ENCODE measurements around the gene LBX2.
"Not testable (repeated sequence)": the region's sequence is repeated elsewhere in the genome, so short reads cannot be mapped to it uniquely, and the experiment has no call there.

Gene LBX2

DNA sequence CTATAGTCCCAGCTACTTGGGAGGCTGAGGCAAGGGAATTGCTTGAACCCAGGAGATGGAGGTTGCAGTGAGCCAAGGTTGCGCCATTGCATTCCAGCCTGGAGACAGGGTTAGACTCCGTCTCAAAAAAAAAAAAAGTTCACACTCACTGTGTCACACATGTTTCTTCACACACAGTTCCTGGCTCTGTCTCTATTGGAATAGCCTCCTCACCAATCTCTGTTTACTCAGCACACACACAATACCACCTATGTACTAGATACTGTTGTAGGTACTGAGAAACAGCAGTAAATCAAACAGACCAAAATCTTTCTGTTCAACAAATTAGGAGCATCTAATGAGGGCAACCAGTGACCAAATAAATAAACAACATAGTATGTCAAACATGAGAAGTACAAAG lies 13.3 kb downstream of the LBX2 start:
- in situ Hi-C loops (cut with MboI; ENCODE audit: low sequenced_read_pairs): no loop called here

- in situ Hi-C loops (cut with MboI; ENCODE audit: low sequenced_read_pairs): not testable (repeated sequence)
Observed at GRCh38 chr2:74483675-74484164, 15.7 kb downstream of the LBX2 start.

DNA sequence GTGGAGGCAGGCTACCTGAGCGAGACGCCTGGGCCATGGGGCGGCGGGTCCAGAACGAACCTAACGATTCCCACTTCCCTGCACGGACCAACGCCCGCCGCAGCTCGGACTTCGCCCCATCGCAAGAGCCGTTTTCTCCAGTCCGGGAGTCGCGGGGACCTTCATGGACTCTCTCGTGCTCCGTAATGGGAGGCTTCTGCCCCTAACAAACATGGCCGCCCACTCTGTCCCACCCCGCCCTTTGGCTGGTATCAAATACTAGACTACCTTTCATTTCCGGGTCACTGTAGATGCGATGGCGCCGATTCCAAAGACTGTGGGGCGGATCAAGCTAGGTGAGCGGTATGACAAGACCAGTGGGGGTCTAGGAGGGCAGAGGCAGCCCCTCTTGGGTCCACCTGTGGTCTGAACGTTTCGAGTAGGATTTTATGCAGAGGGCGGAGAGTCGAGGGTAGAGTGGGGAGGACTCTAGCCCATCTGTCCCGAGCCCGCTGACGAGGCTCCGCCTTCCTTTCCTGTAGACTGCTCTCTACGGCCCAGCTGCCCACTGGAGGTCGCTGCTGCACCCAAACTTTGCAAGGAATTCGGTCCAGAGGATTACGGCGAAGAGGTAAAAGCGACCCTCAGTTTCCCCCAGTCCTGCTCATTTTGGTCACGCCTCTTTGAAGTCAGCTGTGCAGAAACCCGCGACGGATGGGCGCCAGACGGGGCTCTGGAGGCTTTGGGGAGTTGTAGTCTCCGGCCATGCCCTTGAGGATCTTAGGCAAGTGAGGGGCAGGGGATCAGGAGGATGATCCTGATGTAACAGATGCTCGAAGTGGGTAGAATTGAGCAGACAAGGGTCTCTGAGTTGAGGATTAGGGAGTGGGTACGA lies 16.4 kb downstream of the LBX2 start, which contains the start of the genes CCDC142 and TTC31:
Gene CCDC142 (minus strand): TSS at position 198 of the 874 bp plus-strand sequence. CDS start 161 bp downstream, at position 37.
Gene TTC31 (plus strand): TSS at position 281 of the 874 bp plus-strand sequence. CDS start 15 bp downstream, at position 296.
- in situ Hi-C loops (cut with MboI; ENCODE audit: low sequenced_read_pairs): no loop called here

DNA sequence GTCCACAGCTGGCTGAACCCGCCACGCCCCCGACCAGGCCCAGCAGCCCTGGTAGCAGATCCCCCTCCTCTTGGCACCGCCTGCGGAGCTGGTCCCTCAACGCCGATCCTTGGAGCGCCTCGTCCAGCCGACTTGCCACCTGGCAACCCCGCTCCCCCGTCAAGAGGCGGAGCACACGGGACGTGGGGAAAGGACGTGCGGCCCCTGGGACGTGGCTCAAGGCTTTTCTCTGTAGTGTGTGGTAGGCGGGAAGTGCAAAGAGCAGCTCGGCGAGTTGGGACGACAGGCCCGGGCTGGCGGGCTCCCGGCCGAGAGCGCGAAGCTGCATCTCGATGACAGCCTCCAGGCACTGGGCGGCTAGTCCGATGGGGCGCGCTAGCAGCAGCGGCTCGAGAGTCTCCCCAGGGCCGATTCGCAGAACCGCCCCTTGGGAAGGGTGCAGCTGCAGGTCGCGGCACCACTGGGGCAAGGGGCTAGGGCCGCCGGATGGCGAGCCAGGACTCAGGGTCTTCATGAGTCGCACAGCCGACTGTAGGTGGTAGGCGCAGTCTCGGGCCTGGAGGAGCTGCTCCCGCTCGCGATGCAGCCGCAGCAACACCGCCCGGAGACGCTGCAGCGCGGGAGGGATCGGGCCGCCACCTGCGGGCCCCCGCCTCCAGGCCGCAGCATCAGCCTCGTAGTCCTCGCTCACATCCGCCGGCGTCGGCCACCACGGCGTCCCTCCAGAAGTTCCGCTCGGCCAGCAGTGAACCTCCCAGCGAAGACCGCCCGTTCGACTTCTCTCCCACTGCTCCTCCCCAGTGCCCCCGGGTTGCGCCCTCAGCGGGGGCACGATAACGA lies 17.2 kb downstream of the LBX2 start:
- in situ Hi-C loops (cut with MboI; ENCODE audit: low sequenced_read_pairs): no loop called here

DNA sequence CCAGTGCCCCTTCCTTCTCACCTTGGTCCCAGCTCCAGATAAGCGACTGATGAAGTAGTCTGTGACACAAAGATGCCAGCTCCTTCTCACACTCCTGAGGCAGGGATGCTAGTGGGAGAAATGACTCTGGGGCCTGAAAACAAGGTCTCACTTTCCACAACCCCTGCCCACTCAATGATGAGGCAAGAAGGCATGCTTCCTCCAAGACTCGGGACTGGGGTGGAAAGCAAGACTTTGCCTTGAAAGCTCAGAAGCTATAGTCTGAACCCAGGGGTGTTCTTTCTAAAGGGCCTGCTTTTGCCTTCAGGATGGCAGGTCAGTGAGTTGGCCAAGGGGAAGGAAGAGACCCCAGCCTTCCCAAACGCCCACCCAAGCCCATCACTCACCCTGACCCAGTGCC lies 18.0 kb downstream of the LBX2 start:
- in situ Hi-C loops (cut with MboI; ENCODE audit: low sequenced_read_pairs): no loop called here

GRCh38 chr2:74474899-74475298 lies 24.5 kb downstream of the LBX2 start:
- in situ Hi-C loops (cut with MboI; ENCODE audit: low sequenced_read_pairs): no loop called here

DNA sequence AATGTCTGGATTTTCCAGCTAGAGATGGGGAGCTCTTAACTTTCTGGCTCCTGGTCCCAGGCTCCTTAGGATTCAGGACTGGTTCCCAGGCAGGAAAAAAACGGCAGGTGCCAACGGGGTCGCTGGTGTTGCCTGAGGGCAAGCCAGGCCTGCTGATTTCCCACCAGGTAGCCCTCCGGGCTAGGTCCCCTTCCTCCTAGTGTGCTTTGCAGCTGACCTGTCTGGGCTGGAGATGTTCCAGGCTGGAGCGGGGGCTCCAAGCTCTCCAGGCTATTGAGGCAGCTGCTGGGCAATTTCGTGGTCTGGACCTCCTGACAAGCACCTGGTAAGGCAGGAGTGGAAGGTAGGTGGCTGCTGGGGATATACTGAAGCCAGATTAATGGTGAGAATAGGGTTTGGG lies 24.9 kb downstream of the LBX2 start:
- in situ Hi-C loops (cut with MboI; ENCODE audit: low sequenced_read_pairs): no loop called here

DNA sequence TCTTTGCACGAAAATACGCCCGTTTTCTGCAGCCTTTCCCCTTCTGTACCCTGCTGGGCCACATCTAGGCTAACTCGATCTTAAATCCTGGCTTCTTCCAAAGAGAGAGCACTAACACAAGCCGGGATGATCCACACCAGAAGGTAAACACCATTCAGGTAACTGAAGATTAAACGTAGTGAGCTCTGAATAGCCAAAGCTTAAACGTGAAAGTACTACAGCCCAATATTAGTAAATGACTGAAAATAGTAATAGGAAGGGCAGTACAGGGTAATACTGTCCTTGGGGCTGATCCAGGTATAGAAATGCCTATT lies 26.5 kb downstream of the LBX2 start:
- in situ Hi-C loops (cut with MboI; ENCODE audit: low sequenced_read_pairs): no loop called here

DNA sequence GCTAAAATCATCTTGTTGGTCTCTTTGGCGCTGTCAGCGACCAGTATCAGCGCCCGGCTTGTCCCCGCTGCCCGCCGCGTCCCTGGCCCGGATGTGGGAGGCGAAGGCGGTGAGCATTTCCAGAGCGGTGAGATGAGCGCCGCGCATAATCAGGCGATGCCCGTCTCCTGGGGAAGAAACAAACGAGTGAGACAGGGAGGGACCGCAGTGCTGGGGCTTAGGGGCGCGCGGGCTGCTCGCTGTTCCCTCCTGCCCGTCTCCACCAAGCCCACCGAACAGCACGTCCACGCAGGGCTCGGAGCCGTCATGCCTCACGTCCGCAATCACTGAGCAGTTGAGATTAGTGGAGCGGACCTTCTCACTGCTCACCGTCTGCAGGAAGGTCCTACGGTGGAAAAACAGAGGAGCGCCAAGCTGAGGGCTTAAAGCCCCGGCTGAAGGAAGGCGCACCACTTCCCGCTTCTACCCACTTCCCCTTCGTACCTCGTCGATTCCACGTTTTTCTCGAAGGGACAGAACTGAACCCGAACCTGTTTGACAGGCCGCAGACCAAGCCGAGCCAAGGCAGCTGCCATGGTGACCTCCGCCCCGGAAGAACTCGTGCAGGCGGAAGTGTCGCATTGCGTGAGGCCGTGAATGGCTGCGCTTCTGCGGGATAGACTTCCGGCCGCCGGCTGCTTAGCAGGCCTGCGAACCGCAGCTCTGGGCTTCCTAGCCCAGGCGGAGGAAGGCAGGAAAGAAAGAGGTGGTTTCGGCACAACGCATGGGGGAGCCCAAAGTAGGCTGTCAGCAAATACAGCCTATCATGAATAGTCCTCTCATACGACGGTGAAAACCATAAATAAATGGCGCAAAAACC lies 27.1 kb downstream of the LBX2 start, which contains the start of gene MRPL53:
Gene MRPL53 (minus strand): TSS at position 595 of the 859 bp plus-strand sequence. CDS start 20 bp downstream, at position 575.
- in situ Hi-C loops (cut with MboI; ENCODE audit: low sequenced_read_pairs): no loop called here

DNA sequence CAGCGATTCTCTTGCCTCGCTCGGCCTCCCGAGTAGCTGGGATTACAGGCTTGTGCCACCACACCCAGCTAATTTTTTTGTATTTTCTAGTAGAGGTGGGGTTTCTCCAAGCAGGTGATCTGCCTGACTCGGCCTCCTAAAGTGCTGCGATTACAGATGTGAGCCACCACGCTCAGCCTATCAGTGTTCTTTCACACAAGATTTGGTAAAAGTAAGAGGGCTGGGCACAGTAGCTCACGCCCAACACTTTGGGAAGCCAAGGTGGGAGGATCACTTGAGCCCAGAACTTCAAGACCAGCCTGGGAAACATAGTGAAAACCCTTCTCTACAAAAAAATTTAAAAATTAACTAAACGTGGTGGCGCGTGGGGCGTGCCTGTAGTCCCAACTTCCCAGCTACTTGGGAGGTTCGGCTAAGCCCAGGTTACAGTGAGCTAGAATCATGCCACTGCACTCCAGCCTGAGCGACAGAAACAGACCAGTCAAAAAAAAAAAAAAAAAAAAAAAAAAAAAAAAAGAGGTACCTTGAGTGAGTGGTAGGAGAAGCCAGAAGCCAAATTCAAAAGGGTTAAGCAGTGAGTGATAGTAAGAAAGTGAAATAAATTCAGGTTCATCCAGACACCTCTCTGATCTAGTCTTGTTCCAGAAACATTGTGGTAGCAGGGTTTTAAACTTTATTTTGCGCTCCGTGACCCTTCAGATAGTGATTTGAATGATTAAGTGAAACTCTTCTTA lies 27.9 kb downstream of the LBX2 start:
- in situ Hi-C loops (cut with MboI; ENCODE audit: low sequenced_read_pairs): no loop called here

DNA sequence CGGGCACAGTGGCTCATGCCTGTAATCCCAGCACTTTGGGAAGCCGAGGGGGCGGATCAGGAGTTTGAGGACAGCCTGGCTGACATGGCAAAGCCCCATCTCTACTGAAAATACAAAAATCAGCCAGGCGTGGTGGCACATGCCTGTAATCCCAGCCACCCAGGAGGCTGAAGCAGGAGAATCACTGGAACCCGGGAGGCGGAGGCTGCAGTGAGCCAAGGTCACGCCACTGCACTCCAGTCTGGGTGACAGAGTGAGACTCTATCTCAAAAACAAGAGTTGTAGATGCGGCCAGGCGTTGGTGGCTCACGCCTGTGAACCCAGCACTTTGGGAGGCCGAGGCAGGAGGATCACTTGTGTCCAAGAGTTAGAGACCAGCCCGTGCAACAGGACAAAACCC lies 28.7 kb downstream of the LBX2 start:
- in situ Hi-C loops (cut with MboI; ENCODE audit: low sequenced_read_pairs): not testable (repeated sequence)

GRCh38 chr2:74464406-74464805 lies 35.0 kb downstream of the LBX2 start:
- in situ Hi-C loops (cut with MboI; ENCODE audit: low sequenced_read_pairs): no loop called here

- in situ Hi-C loops (cut with MboI; ENCODE audit: low sequenced_read_pairs): no loop called here
Observed at GRCh38 chr2:74462786-74463105, 36.7 kb downstream of the LBX2 start.

- in situ Hi-C loops (cut with MboI; ENCODE audit: low sequenced_read_pairs): no loop called here
Observed at GRCh38 chr2:74462054-74462785, 37.2 kb downstream of the LBX2 start.

DNA sequence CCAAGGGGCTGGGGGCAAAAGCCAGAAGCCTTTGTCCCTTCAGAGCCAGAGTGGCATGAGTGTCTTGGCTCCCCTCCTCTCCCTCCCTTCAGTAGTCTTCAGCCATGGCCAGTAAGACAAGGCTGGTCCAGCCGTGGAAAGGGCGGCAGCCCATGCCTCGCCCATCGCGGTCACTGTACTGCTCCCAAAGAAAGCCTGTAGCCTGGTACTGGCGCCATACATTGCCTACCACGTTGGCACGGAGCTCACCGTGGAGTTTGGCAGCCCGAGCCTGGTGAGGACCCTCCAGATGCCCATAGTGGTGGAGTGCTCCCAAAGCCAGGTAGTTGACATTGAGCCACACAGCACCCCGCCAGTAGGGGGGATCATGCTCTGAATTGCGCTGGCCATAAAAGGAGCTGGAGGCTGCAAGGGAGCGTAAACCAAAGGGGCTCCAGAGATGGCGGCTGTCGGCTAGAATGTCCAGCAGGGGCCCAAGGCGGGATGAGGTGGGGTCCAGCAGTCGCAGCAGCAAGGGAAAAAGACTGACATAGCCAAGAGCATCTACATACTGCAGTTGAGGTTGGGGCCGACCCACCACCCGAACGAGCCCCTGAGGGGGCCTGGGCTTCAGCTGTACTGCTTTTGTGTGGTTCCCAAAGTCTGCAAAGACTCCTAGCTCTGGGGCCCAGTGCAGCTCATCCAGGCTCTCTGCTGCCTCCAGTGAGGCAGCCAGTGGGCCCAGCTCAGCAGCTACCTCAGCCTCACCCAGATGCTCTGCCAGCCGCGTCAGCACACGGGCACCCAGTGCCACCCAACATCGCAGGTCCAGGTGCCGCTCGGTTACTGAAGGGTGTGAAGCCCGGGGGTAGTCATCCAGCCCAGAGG lies 38.0 kb downstream of the LBX2 start:
- in situ Hi-C loops (cut with MboI; ENCODE audit: low sequenced_read_pairs): no loop called here

- in situ Hi-C loops (cut with MboI; ENCODE audit: low sequenced_read_pairs): not testable (repeated sequence)
Observed at GRCh38 chr2:74460187-74460586, 39.2 kb downstream of the LBX2 start.

DNA sequence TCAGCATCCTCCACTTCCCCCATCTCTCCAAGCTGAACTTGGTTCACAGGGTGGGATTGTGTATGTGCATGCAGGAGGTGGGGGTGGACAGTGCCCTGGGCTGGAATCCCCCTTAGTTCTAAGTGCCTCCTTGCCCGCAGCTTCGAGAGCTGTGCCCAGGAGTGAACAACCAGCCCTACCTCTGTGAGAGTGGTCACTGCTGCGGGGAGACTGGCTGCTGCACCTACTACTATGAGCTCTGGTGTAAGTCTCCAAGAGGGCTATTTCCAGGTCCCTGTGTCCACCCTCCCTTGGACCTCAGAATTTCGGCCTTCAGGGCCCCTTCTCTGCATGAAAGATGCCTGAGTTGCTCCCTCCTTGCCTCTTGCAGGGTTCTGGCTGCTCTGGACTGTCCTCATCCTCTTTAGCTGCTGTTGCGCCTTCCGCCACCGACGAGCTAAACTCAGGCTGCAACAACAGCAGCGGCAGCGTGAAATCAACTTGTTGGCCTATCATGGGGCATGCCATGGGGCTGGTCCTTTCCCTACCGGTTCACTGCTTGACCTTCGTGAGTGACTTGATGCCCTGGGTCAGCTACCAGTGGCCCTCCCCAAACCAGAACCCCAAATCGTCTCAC lies 39.8 kb downstream of the LBX2 start:
- in situ Hi-C loops (cut with MboI; ENCODE audit: low sequenced_read_pairs): not testable (repeated sequence)

- in situ Hi-C loops (cut with MboI; ENCODE audit: low sequenced_read_pairs): no loop called here
Observed at GRCh38 chr2:74458938-74459363, 40.5 kb downstream of the LBX2 start.
